ENCODE results near the gene CRTAC1.

The CRTAC1 gene

DNA sequence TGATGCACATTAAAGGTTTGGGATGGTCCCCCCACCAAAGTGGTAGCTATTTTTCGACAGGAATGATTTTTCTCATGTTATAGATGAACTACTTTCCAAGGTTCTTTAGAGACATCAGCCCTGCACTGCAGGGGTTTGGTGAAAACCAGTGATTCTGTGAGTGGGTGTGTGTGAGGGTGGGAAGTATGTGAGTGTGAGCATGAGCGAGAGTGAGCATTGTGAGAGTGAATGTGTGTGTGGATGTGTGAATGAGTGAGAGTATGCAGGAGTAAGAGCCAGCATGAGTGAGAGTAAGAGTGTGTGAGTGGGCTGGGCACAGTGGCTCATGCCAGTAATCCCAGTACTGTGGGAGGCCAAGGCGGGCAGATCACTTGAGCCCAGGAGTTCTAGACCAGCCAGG is 105.7 kb downstream of the CRTAC1 start:
- DNase-seq (ENCODE audit: low read depth in 2 of 2), result no peak

DNA sequence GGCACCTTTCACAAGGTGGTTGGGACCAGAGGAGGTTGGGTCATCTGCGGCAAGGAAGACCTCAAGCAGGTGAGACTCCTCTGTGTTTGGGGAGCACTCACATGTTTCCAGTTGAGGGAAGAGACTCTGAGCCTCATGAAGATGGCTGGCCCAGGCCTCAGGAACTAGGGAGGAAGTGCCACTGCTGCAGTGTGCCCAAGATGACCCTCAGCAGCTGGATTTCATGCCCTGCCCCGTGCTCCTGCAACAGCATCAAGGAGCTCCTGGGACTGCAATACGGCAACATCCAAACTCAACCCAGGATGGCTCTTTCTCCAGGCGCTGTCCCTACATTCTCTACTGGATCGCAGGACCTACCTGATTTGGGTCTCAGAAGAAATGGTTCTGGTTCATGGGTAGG is 106.9 kb downstream of the CRTAC1 start:
- no peak for DNase-seq (ENCODE audit: low read depth in 2 of 2)

DNA sequence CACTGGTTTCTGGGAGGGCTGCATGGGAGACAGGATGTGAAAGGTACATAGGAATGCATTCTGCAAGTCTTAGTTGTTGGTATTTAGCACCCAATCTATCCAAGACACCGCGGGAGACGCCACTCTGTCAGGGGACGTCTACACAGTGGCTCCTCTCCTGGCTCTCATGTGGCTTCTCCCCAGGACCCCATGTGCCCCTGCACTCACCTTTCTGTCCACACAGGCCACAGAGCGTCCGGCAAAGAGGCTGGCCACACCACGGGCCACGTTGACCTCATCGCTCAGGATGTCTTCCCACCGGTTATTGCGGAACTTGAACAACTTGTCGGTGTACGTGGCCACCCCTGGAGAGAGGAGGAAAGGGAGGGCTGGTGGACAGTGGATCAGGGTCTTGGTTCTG is 107.4 kb downstream of the CRTAC1 start:
- DNase-seq (ENCODE audit: low read depth in 2 of 2), result no peak

DNA sequence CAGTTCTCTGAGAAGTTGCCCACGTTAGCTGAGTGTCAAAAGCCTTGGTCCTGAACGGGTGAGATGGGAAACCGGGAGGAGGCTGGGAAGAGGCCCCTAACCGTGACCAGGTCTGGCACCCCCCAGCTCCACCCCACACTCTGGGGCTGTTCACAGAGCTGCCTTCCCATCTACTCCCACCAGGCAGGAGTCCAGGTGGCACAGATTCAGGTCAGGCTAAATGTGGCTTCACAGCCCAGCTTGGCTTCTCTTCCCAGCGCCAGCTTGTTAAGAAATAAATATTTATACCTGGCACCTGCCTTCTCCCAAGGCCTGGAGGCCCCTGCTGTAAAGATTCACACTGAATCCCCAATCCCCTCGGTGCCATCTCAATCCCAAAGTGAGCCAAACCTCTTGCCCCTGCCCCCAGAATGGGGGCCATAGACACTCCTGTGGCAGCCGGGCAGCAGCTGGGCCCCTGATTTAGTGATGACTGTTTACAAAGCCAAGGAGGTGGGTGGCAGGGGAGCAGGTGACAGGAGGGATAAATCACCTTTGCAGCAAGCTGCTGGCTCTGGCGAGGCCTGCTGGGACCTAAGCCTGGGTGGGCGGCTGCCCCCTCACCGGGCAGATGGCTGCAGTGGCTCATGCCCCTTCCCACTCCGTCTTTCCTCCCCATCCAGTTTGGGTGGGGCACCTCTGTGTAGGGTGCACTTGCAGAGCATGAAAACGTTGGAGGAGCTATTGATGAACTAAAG is 108.2 kb downstream of the CRTAC1 start:
- DNase-seq (ENCODE audit: low read depth in 2 of 2), result no peak

DNA sequence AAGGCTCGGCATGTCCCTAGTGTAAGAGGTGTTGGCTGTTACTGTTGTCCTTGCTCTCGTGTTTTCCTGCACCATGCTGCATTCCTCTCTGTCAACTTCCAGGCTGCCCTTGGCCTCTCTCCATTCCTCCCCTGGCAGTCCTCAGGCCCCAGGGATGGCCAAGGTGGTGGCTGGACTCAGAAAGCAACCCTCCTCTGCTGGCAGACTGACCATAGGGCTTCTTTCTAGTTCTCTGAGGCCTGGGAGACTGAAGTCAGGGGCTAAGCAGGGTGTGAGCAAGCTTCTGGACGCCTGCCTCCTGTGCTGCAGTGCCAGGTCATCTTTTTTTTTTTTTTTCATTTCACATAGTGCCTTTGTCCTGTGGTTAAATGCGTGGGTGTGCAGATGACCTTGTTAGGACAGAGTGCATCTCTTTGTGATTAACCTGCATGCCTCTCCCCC is 108.8 kb downstream of the CRTAC1 start:
- DNase-seq (ENCODE audit: low read depth in 2 of 2), result no peak

GRCh38 chr10:97920865-97921264 is 109.6 kb downstream of the CRTAC1 start:
- DNase-seq (ENCODE audit: low read depth in 2 of 2), result no peak

GRCh38 chr10:97919012-97919411 is 111.4 kb downstream of the CRTAC1 start:
- DNase-seq (ENCODE audit: low read depth in 2 of 2), result no peak

- DNase-seq (ENCODE audit: low read depth in 2 of 2), result no peak
Measured at GRCh38 chr10:97916586-97916985, 113.8 kb downstream of the CRTAC1 start.

DNA sequence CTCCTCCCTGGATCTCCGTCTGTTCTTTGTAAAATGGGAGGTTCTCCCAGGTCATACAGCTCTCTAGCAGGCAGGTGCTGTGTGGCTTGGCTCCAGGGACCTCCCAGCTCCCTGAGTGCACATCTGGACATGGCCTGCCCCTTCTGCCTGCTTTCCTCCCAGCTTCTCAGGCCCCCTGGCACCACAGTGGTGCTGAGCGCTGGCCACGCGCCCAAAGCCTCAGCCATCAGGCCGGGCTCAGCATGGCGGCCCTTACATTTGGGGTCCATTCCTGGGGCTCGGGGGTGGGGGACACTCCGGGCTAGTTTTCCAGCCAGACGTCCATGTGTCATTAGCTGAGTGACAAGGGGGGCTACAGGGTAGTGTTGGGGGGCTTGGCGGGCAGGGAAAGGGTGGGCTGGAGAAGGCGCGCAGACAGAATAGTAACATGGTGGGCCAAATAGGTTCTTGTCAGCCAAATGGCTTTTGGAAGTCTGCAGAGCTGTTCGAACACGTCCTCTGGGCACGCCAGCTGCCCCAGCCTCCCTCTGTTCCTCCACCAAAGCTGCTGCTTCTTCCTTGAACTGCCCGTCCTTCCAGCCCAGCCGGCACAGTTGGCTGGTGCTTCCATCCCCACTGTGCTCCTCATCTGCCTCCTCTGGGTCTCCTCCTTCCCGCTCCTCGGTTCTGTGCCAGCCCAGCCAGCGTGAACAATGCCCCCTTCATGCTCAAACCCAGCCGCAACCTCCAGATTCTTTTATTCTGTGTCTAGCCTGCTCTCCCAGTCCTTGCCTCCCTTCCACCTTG is 114.9 kb downstream of the CRTAC1 start:
- DNase-seq (ENCODE audit: low read depth in 2 of 2), result no peak

- peak; percentile 8 to 19 for DNase-seq (ENCODE audit: low read depth in 2 of 2)
Measured at GRCh38 chr10:97914837-97915211, 115.6 kb downstream of the CRTAC1 start.

DNA sequence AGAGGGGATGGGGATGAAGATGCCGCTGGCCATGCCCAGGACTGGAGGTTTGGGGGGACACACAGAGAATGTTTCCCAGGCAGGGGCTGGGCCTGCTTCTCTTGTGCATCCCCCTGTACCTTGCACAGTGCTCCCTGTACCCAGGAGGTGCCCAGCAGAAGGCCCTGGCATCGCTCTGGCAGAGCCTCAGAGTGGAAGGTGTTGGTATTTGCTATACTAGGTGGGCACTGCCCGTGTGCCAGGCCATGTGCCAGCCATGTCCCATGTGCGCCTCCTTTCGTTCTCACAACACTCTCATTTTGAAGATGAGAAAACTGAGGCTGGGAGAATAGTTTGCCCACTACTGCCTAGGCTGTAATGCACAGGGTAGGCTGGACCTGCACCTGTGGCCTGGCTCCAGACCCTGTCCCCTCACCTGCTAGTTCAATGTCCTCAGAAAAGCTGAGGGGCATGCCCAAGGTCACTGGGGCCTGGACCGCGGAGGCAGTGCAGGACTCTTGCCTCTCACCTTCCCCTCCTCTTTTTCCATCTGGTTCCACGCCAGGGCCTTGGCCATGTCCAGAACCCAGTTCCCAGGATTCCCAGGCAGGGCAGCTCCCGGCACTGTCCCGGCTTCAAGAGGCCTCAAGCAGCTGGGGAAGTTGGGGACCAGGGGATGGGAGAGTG is 116.1 kb downstream of the CRTAC1 start:
- no peak for DNase-seq (ENCODE audit: low read depth in 2 of 2)

DNA sequence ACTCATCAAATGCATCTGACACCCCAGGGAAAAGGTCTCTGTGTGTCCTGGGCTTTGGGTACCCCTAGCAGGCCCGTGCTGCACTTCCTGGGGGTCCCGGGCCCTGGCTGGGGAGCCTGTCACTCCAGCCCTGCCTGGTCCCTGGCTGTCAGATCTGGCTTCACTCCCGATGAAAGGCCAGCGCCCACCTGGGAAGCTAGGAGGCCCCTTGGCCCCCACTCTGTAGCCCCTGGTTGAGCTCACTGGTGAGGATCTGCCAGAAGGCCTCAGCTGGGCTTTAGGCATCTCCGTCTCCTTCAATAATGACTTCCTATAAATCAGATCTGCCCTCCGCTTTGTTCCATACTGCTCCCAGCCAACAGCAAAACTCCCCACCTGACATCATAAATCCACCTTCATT is 116.8 kb downstream of the CRTAC1 start:
- DNase-seq (ENCODE audit: low read depth in 2 of 2), result no peak

DNA sequence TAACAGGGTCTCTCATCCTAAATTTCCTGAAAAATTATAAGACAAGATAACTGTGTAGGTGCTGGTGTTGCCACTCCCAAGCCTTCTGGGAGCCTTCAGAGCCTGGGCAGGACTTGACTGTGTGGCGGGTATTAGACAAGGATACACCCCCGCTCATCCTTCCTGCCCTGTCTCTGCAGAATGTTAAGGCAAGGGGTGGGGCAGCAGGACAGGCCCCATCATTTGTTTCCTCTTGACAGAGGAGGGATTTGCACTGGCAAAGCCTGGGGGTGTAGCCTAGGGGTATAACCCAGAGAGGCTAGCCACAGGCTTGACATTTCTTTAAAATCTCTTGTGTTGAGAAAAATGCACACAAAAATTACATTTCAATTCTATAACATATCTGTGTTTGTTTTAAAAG is 117.2 kb downstream of the CRTAC1 start:
- no peak for DNase-seq (ENCODE audit: low read depth in 2 of 2)

DNA sequence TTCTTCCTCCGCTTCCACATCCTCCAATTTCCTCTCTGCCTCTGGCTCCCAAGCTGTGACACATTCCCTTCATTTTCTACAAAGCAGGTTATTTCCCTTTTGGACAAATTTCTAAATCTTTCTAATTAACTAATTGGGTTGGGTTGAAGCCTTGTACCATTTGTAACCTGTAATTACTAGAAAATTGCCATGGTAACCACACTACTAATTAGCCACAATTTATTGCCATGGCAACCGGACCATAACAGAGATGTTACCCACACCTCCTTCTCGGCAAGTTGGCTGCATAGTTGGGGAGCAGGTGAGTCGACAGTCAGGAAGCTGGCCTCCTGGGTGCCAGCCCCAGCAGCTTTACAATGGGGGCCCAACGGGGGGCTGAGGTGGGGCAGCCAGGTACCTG is 119.2 kb downstream of the CRTAC1 start:
- no peak for DNase-seq (ENCODE audit: low read depth in 2 of 2)

DNA sequence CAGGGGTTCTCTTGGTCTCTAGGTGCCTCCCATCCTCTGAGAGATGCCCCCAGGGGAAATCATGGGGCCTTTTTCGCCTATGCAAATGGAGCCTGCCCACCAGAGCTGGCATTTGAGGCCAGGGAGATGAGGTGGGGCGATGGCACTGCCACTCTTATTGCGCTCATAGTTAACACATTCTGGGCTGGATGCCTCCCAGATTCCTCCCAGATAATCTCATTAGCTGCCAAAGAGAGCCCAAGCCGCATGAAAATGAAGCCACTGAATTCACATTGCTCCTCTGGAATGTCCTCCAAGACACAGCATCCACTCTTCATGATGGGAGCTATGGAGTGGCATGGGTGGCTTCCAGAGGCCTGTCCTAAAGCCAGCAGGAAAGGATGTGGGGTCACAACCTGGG is 119.8 kb downstream of the CRTAC1 start:
- no peak for DNase-seq (ENCODE audit: low read depth in 2 of 2)

DNA sequence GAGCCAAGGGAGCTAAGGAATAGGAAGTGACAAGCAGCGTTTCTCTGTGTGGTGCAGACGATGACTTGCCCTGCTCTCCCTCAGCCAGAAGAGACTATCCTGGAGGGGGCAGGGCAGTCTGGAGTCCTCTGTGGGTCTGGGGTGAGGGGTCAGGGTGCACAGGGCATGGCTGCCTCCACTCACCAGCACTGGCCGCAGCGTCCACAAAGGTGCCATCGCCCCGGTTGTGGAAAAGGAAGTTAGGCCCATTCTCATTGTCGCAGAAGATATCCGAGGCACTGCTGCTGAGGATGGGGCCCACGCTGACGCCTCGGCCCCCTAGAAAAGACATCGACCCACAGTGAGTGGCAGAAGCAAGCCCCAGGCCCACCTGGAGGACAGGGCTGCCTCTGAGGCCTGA is 122.6 kb downstream of the CRTAC1 start:
- DNase-seq (ENCODE audit: low read depth in 2 of 2), result no peak

DNA sequence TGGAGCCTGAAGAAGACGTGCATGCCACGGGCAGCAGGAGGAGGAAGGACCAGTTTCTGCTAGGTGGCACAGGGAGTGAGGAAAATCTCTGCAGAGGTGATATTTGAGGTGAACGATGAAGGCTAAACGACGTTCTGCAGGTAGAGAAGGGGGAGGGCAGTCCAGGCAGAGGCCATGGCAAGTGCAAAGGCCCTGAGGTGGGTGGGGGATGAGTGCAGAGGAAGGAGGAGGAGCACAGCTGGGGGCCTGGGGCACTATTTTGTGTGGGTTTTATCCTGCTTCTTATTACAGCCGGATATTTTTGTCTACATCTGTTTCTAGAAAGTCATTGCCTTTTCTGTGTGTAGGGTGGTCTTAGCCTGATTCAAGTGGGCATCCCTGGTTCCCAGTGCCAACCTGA is 123.2 kb downstream of the CRTAC1 start:
- no peak for DNase-seq (ENCODE audit: low read depth in 2 of 2)

DNA sequence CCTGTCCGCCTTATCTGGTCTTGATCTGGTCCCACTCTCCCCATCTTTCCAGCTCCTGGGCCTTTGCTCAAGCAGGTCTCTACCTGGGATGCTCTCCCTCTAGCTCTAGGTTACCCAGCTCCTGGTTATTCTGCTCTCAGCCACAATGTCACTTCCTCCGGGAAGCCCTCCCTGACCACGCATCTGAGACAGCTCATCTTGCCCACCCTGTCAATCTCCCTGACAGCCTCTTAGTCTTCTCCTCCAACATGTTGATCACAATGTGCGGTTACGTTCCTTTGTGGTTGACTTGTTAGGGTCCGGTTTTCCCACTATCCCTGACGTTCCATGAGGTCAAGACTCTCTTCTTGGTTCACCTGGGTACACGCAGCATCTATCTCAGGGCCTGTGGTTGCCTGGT is 125.1 kb downstream of the CRTAC1 start:
- no peak for DNase-seq (ENCODE audit: low read depth in 2 of 2)

- DNase-seq (ENCODE audit: low read depth in 2 of 2), result no peak
Measured at GRCh38 chr10:97904576-97904975, 125.8 kb downstream of the CRTAC1 start.

DNA sequence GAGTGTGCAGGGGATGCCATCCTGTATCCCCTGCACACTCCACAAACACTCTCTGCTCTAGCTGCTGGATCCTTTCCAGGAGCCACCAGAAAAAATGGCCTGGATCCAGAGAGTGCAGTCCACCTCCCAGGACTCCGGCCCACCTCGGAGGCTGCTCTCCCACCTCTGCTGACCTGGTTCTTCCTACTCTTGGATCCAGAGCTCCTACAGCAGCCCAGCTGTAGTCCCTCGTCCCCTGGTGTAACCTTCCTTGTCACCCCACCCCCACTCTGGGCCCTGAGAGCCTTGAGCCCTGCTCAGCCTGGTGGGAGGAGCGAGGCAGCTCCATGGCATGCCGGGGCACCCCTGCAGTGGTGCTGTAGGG is 126.4 kb downstream of the CRTAC1 start:
- DNase-seq (ENCODE audit: low read depth in 2 of 2), result no peak

GRCh38 chr10:97903128-97904017 is 127.0 kb downstream of the CRTAC1 start:
- DNase-seq (ENCODE audit: low read depth in 2 of 2), result no peak

DNA sequence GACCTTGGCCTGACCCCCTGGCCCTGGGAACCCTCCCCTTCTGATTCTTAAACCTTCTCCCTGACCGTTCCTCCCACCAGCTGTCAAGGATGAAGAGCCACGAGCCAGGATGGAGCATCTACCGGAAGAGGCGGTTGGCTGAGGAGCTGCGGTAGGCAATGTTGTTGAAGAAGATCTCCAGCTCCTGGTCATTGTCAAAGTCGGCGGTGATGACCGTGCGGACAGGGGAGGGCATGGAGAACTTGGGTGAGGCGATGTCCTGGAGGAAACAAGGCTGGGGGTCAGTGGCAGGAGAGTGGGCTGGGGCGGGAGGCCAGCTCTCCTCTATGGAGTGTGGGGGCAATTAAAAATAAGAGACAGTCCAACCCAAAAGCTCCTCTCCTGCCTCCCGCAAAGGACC is 129.0 kb downstream of the CRTAC1 start:
- DNase-seq (ENCODE audit: low read depth in 2 of 2), result no peak
